Effector CD8-positive, alpha-beta T cell (primary cell): Measurements from ENCODE around the gene TREML4.
A peak's percentile ranks its signal among the peaks of the same experiment; 100 is the strongest.
"Not testable (repeated sequence)": the region's sequence is repeated elsewhere in the genome, so short reads cannot be mapped to it uniquely, and the experiment has no call there.

Experiments
- DNase-seq: peaks from one replicate; lab custom pipeline; 2025; lab: John Stamatoyannopoulos, UW
- total RNA-seq, 4 experiments: gene quantifications; one replicate each; lab custom pipeline; 2026; lab: John Stamatoyannopoulos, UW

The TREML4 gene
- 0 reads per million in 4 experiments for total RNA-seq

- no peak for DNase-seq
These were observed at the start of gene TREML4 for GRCh38 chr6:41228096-41228495. TREML4 (plus strand) TSS chr6:41228349; CDS start chr6:41228428, 79 bp downstream.

GRCh38 chr6:41179163-41179562 is 49.0 kb upstream of the TREML4 start:
- no peak for DNase-seq

GRCh38 chr6:41181566-41181965 is 46.6 kb upstream of the TREML4 start:
- no peak for DNase-seq

GRCh38 chr6:41182069-41183034 is 45.8 kb upstream of the TREML4 start:
- DNase-seq, result peak; percentile 22

GRCh38 chr6:41184761-41185160 is 43.4 kb upstream of the TREML4 start:
- DNase-seq, result no peak

GRCh38 chr6:41186031-41186562 is 42.1 kb upstream of the TREML4 start:
- no peak for DNase-seq

- no peak for DNase-seq
These were observed 39.9 kb upstream of the TREML4 start for GRCh38 chr6:41187924-41188886.

GRCh38 chr6:41189046-41189445 is 39.1 kb upstream of the TREML4 start:
- DNase-seq, result not testable (repeated sequence)

- DNase-seq, result no peak
These were observed 38.2 kb upstream of the TREML4 start for GRCh38 chr6:41189967-41190366.

GRCh38 chr6:41190791-41191190 is 37.4 kb upstream of the TREML4 start:
- no peak for DNase-seq

- DNase-seq, result no peak
These were observed 36.6 kb upstream of the TREML4 start for GRCh38 chr6:41191569-41191968.

- DNase-seq, result no peak
These were observed 34.9 kb upstream of the TREML4 start for GRCh38 chr6:41193171-41193734.

GRCh38 chr6:41193884-41194283 is 34.3 kb upstream of the TREML4 start:
- DNase-seq, result no peak

GRCh38 chr6:41194386-41194785 is 33.8 kb upstream of the TREML4 start:
- no peak for DNase-seq

GRCh38 chr6:41197234-41197633 is 30.9 kb upstream of the TREML4 start:
- no peak for DNase-seq

- DNase-seq, result no peak
These were observed 28.4 kb upstream of the TREML4 start for GRCh38 chr6:41199552-41200246.

GRCh38 chr6:41200296-41200900 is 27.8 kb upstream of the TREML4 start:
- DNase-seq, result peak; percentile 18

GRCh38 chr6:41200901-41201763 is 27.0 kb upstream of the TREML4 start, which contains the start of gene TREML2:
TREML2 (minus strand) TSS chr6:41201149; CDS start chr6:41201008, 141 bp downstream.
- DNase-seq, result no peak

- no peak for DNase-seq
These were observed 26.4 kb upstream of the TREML4 start for GRCh38 chr6:41201764-41202173.
